OCI-LY3 (cell line): ENCODE data around the gene NTN4.

Experiments
- EZH2phosphoT487 ChIP-seq: fragments of 200-600 bp; shearing (Covaris generic); IDR thresholded peaks from 2 replicates; pipeline ENCODE4 v1.6.1; 2018; ENCODE audit warnings: antibody characterized with exemption, mixed run types, low read depth
- TF ChIP-seq, protein P1 (sequence below): fragments of 200-600, 300-600 bp; sonication (generic); IDR thresholded peaks from 2 replicates; pipeline ENCODE4 v1.5.1; 2014; ENCODE audit warnings: antibody characterized with exemption, low read length, low read depth

GRCh38 chr12:95693689-95694088 is 96.9 kb downstream of the NTN4 start:
- TF ChIP-seq, protein P1, sequence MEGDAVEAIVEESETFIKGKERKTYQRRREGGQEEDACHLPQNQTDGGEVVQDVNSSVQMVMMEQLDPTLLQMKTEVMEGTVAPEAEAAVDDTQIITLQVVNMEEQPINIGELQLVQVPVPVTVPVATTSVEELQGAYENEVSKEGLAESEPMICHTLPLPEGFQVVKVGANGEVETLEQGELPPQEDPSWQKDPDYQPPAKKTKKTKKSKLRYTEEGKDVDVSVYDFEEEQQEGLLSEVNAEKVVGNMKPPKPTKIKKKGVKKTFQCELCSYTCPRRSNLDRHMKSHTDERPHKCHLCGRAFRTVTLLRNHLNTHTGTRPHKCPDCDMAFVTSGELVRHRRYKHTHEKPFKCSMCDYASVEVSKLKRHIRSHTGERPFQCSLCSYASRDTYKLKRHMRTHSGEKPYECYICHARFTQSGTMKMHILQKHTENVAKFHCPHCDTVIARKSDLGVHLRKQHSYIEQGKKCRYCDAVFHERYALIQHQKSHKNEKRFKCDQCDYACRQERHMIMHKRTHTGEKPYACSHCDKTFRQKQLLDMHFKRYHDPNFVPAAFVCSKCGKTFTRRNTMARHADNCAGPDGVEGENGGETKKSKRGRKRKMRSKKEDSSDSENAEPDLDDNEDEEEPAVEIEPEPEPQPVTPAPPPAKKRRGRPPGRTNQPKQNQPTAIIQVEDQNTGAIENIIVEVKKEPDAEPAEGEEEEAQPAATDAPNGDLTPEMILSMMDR: no peak
- no peak for TF ChIP-seq EZH2phosphoT487
